GM12878 (cell line): ENCODE measurements around the gene DHRS9. TPM values are rescaled to one million over a fixed set of nuclear protein-coding genes. Genes with fewer than 3 reads are reported as not detected.

Source experiments
- ATAC-seq: fragments of 200-7000 bp; cut with Tn5 transposase; 3 replicates; pipeline ENCODE4 v1.9.1; 2020; ENCODE audit warnings: mild to moderate bottlenecking, moderate library complexity
- BruUV-seq: library from RNA; stranded (reverse); fragments of 400-500 nt; replicated peaks from 2 replicates; lab custom pipeline; 2021; lab: Mats Ljungman, UMichigan
- CTCF ChIA-PET: fragments of 300-600 bp; sonication (Branson Sonifier 250); formaldehyde crosslinking; extraction: SDS; loops from one replicate; lab custom pipeline; 2021; ENCODE audit warnings: inconsistent platforms; lab: Yijun Ruan, JAX
- POLR2A ChIA-PET: fragments of 350-600 bp; formaldehyde crosslinking; extraction: SDS; loops from one replicate; lab custom pipeline; 2021; ENCODE audit warnings: inconsistent platforms; lab: Charles Lee
- RAD21 ChIA-PET: fragments of 300-600 bp; sonication (Branson Sonifier 250); formaldehyde crosslinking; loops from one replicate; lab custom pipeline; 2023; ENCODE audit warnings: antibody characterized with exemption; ENCODE audit not compliant: unreplicated experiment; lab: Charles Lee
- SMC1A ChIA-PET: fragments of 300-600 bp; sonication (Branson Sonifier 250); formaldehyde crosslinking; loops from one replicate; lab custom pipeline; 2023; ENCODE audit not compliant: unreplicated experiment, uncharacterized antibody; lab: Charles Lee
- DNase-seq: peaks from one replicate; pipeline ENCODE4 v3.0.0-alpha.2; 2011; ENCODE audit warnings: low read depth, low spot score
- FAIRE-seq: peaks from 3 replicates; lab custom pipeline; 2011; peaks lifted over from hg19 to GRCh38; lab: Jason Lieb, UNC
- H2AFZ ChIP-seq: 2 replicates; pipeline ENCODE4 v1.6.0; 2011; ENCODE audit warnings: low read depth, low read length, control low read depth; ENCODE audit not compliant: control insufficient read depth
- H3K27ac ChIP-seq: 2 replicates; pipeline ENCODE4 v1.5.1; 2011; ENCODE audit warnings: control low read depth; ENCODE audit not compliant: control insufficient read depth, insufficient read depth
- H3K27me3 ChIP-seq, 2 experiments: replicated peaks in 1 of 2; 2 replicates each; pipeline versions ENCODE4 v1.6.0 to v1.6.1; 2011; ENCODE audit warnings: low read length in 1 of 2; ENCODE audit not compliant: control insufficient read depth in 2 of 2, insufficient read depth in 2 of 2
- H3K36me3 ChIP-seq, 2 experiments: 2 replicates each; pipeline ENCODE4 v1.5.1; 2011; ENCODE audit warnings: low read length in 1 of 2; ENCODE audit not compliant: control insufficient read depth in 2 of 2, insufficient read depth in 2 of 2
- H3K4me1 ChIP-seq: 2 replicates; pipeline ENCODE4 v1.6.1; 2011; ENCODE audit warnings: mild to moderate bottlenecking, low read length, moderate library complexity, mixed read lengths; ENCODE audit not compliant: control insufficient read depth, insufficient read depth
- H3K4me2 ChIP-seq: 2 replicates; pipeline ENCODE4 v1.6.0; 2011; ENCODE audit warnings: control low read depth; ENCODE audit not compliant: control insufficient read depth, insufficient read depth
- H3K4me3 ChIP-seq: fragments of 200-600 bp; sonication (generic); 2 replicates; pipeline ENCODE4 v1.5.1; 2016
- H3K79me2 ChIP-seq: 2 replicates; pipeline ENCODE4 v1.6.0; 2011; ENCODE audit warnings: low read length; ENCODE audit not compliant: control insufficient read depth, insufficient read depth
- H3K9ac ChIP-seq: 2 replicates; pipeline ENCODE4 v1.8.0; 2011; ENCODE audit warnings: low read length, control low read depth, mixed read lengths; ENCODE audit not compliant: control insufficient read depth, insufficient read depth
- H3K9me3 ChIP-seq: replicated peaks from 3 replicates; pipeline ENCODE4 v1.5.1; 2011; ENCODE audit warnings: mild to moderate bottlenecking, low read length; ENCODE audit not compliant: control insufficient read depth, insufficient read depth
- H4K20me1 ChIP-seq: 2 replicates; pipeline ENCODE4 v1.6.0; 2011; ENCODE audit not compliant: control insufficient read depth, insufficient read depth
- CBX3 ChIP-seq: fragments of 200-600 bp; sonication (generic); IDR thresholded peaks from 2 replicates; pipeline ENCODE4 v1.6.1; 2016; ENCODE audit warnings: low read depth, borderline replicate concordance
- EP300 ChIP-seq, 2 experiments: fragments of 150-350 bp in 1 of 2; IDR thresholded peaks; 2 replicates each; pipeline ENCODE4 v1.6.1; 2011 to 2012; ENCODE audit warnings: low read depth in 2 of 2, low read length in 2 of 2, borderline replicate concordance in 1 of 2, improper control_type of control experiment in 1 of 2, inconsistent platforms in 1 of 2; ENCODE audit not compliant: control insufficient read depth in 1 of 2
- IKZF1 ChIP-seq: fragments of 450-650 bp; conservative IDR thresholded peaks from 2 replicates; pipeline ENCODE4 v1.6.1; 2017; ENCODE audit warnings: antibody characterized with exemption, mild to moderate bottlenecking
- KLF5 ChIP-seq: fragments of 450-650 bp; IDR thresholded peaks from 2 replicates; pipeline ENCODE4 v1.6.1; 2014; ENCODE audit warnings: mild to moderate bottlenecking; ENCODE audit not compliant: partially characterized antibody
- MTA3 ChIP-seq: IDR thresholded peaks from 2 replicates; pipeline ENCODE4 v1.6.1; 2012; ENCODE audit warnings: low read length, inconsistent platforms, borderline replicate concordance
- REST ChIP-seq: IDR thresholded peaks from 2 replicates; pipeline ENCODE4 v1.6.1; 2012; ENCODE audit warnings: mild to moderate bottlenecking, low read depth, low read length
- TCF7 ChIP-seq: IDR thresholded peaks from 2 replicates; pipeline ENCODE4 v1.6.1; 2014; ENCODE audit warnings: antibody characterized with exemption, borderline replicate concordance
- ZSCAN29 ChIP-seq: fragments of 450-650 bp; IDR thresholded peaks from 2 replicates; pipeline ENCODE4 v1.6.1; 2017; ENCODE audit warnings: mild to moderate bottlenecking, moderate library complexity
- WGBS: methylation state at CpG from one replicate; pipeline ENCODE4 v1.1.6; 2016; ENCODE audit warnings: low lambda C conversion rate; ENCODE audit not compliant: insufficient replicate concordance, insufficient coverage; ENCODE audit errors: missing lambda C conversion rate; 5-methylcytosine and 5-hydroxymethylcytosine counted together
- in situ Hi-C: fragments of 300-500 bp; cut with MboI; formaldehyde crosslinking; loops from 9 replicates; pipeline ENCODE4 v1.14.3; 2018; ENCODE audit warnings: mixed read lengths
- intact Hi-C: fragments of 100-400 bp; cut with micrococcal nuclease; formaldehyde crosslinking; loops from one replicate; pipeline ENCODE4 v1.14.2; 2022; ENCODE audit not compliant: unreplicated experiment
- polyA plus RNA-seq, 11 experiments: library from polyadenylated mRNA; depleted of rRNA in 4 of 11; unstranded in 6 of 11; stranded (reverse) in 5 of 11; fragments of >200 nt; fragmentation: Nextera tagmentation in 4 of 11; fragmentation: Illumina TruSeq in 1 of 11; extraction: Ambion mirVana in 4 of 11; extraction: Trizol in 1 of 11; gene quantifications; 1 replicate in 1 of 11; 2 replicates in 10 of 11; pipeline versions ENCODE4 v1.2.1 to v1.2.3, GENCODE V29; 2011 to 2016; ENCODE audit warnings: inconsistent platforms in 2 of 11, missing spikeins in 2 of 11, low read depth in 1 of 11
- total RNA-seq, 4 experiments: library from RNA; depleted of rRNA in 3 of 4; stranded (reverse); fragments of >200 nt in 3 of 4; fragmentation: Illumina TruSeq in 1 of 4; extraction: Trizol in 1 of 4; gene quantifications; 2 replicates each; pipeline versions ENCODE4 v1.2.1 to v1.2.3, GENCODE V29; 2013 to 2021
- TF ChIP-seq, protein P1 (sequence below): fragments of 150-350 bp; IDR thresholded peaks from 2 replicates; pipeline ENCODE4 v1.6.1; 2016; ENCODE audit warnings: low read depth, low read length

DHRS9 gene
- total and polyA plus RNA-seq, 10 of the 15 experiments (the other 5 are each of a cell fraction or from before 2014, with no cell fraction given): 0.09 to 0.34 (median 0.13) TPM; not detected in 5

GRCh38 chr2:169137924-169138323 lies 68.6 kb downstream of the DHRS9 start:
- no peak overlapping the region for H3K27ac ChIP-seq
- no peaks in the 10 kb centered on the region for H3K27me3 ChIP-seq
- ChIA-PET POLR2A (interaction anchor here (0.6 kb wide), 1 partner anchor 73 kb away, joined by 3 read pairs; no protein-coding TSS in a partner anchor), CTCF (interaction anchor here (7.5 kb wide), 1 partner anchor 29 kb away, joined by 105 read pairs; no protein-coding TSS in a partner anchor), SMC1A (no interaction called here), RAD21 (no interaction called here)
- H3K79me2 ChIP-seq: no peaks in the 10 kb centered on the region
- no peaks in the 10 kb centered on the region for H4K20me1 ChIP-seq
- WGBS: 24% methylated on average over 2 of the region's 2 CpGs
- FAIRE-seq (no peak), DNase-seq (no peak), ATAC-seq (no peak)
- intact Hi-C loops: no loop called here
- no peak overlapping the region for H3K4me2 ChIP-seq
- in situ Hi-C loops: no loop called here
- TF ChIP-seq ZSCAN29 (no peak), REST (no peak), EP300 (IDR thresholded peaks at IDR 0.05; ENCODE audit: borderline replicate concordance in 1 of 2, control insufficient read depth in 1 of 2, low read depth in 2 of 2, low read length in 2 of 2) (no peak), MTA3 (no peak), KLF5 (no peak), TCF7 (no peak), CBX3 (no peak), IKZF1 (no peak)
- TF ChIP-seq, protein P1, sequence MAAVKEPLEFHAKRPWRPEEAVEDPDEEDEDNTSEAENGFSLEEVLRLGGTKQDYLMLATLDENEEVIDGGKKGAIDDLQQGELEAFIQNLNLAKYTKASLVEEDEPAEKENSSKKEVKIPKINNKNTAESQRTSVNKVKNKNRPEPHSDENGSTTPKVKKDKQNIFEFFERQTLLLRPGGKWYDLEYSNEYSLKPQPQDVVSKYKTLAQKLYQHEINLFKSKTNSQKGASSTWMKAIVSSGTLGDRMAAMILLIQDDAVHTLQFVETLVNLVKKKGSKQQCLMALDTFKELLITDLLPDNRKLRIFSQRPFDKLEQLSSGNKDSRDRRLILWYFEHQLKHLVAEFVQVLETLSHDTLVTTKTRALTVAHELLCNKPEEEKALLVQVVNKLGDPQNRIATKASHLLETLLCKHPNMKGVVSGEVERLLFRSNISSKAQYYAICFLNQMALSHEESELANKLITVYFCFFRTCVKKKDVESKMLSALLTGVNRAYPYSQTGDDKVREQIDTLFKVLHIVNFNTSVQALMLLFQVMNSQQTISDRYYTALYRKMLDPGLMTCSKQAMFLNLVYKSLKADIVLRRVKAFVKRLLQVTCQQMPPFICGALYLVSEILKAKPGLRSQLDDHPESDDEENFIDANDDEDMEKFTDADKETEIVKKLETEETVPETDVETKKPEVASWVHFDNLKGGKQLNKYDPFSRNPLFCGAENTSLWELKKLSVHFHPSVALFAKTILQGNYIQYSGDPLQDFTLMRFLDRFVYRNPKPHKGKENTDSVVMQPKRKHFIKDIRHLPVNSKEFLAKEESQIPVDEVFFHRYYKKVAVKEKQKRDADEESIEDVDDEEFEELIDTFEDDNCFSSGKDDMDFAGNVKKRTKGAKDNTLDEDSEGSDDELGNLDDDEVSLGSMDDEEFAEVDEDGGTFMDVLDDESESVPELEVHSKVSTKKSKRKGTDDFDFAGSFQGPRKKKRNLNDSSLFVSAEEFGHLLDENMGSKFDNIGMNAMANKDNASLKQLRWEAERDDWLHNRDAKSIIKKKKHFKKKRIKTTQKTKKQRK: no peak
- no peak overlapping the region for H3K4me3 ChIP-seq
- H2AFZ ChIP-seq: no peak overlapping the region
- no peaks in the 10 kb centered on the region for H3K4me1 ChIP-seq
- H3K36me3 ChIP-seq: no peaks in the 10 kb centered on the region
- H3K9me3 ChIP-seq: no peaks in the 10 kb centered on the region
- no TSS peak for BruUV-seq
- H3K9ac ChIP-seq: no peak overlapping the region
